ENCODE data around the gene CFHR1. TPM values are rescaled to one million over a fixed set of nuclear protein-coding genes. Genes with fewer than 3 reads are reported as not detected.

CFHR1 gene
- polyA plus RNA-seq, 1 donor (not counting 4 experiments of a cell fraction or from before 2014, with no cell fraction given), result not detected

GRCh38 chr1:196857188-196857587, 37.7 kb downstream of the CFHR1 start:
- Histone ChIP-seq H3K4me2 (ENCODE audit: control insufficient read depth, extremely low read depth, insufficient read depth, low read depth, low read length) (no peak overlapping the region), H3K27ac (ENCODE audit: control insufficient read depth, insufficient read depth, low read length) (no peak overlapping the region), H3K9me1 (ENCODE audit: control insufficient read depth, extremely low read depth, insufficient read depth, low read length) (no peaks in the 10 kb centered on the region), H3K36me3 (ENCODE audit: control insufficient read depth in 2 of 2, extremely low read depth in 1 of 2, insufficient read depth in 2 of 2, low read length in 2 of 2) (no peaks in the 10 kb centered on the region), H3K4me3 (ENCODE audit: control insufficient read depth in 2 of 3, extremely low read depth in 1 of 3, insufficient read depth in 2 of 3, low read depth in 1 of 3, low read length in 3 of 3) (no peak overlapping the region), H3K79me2 (ENCODE audit: control insufficient read depth, insufficient read depth, low read length) (no peaks in the 10 kb centered on the region), H3K9ac (ENCODE audit: control insufficient read depth, extremely low read depth, insufficient read depth, low read length) (no peak overlapping the region), H4K20me1 (ENCODE audit: control insufficient read depth, extremely low read depth, insufficient read depth, low read length) (no peaks in the 10 kb centered on the region), H2AFZ (ENCODE audit: control insufficient read depth, low read length) (no peak overlapping the region), H3K27me3 (ENCODE audit: control insufficient read depth, extremely low read depth, insufficient read depth, low read length) (no peaks in the 10 kb centered on the region), H3K4me1 (ENCODE audit: control insufficient read depth, extremely low read depth, insufficient read depth, low read length) (no peaks in the 10 kb centered on the region), H3K9me3 (ENCODE audit: control insufficient read depth, low read depth, low read length) (no peaks in the 10 kb centered on the region)
- TF ChIP-seq CTCF (optimal IDR thresholded peaks at IDR 0.05 in 1 of 3, IDR thresholded peaks at IDR 0.05 in 1 of 3, conservative IDR thresholded peaks at IDR 0.05 in 1 of 3; ENCODE audit: extremely low read depth in 1 of 3, insufficient read depth in 2 of 3, low read length in 3 of 3), result no peak
- TF ChIP-seq EZH2 (IDR thresholded peaks at IDR 0.05; ENCODE audit: low read length), result no peak
- FAIRE-seq, result no peak
- DNase-seq (ENCODE audit: low read depth, low spot score), result no peak
- dilution Hi-C loops (cut with MboI; ENCODE audit: extremely low pct_ligation_motif_present, low sequenced_read_pairs), result no loop called here

- Histone ChIP-seq H3K9ac (ENCODE audit: control insufficient read depth, extremely low read depth, insufficient read depth, low read length) (no peak overlapping the region), H3K36me3 (ENCODE audit: control insufficient read depth in 2 of 2, extremely low read depth in 1 of 2, insufficient read depth in 2 of 2, low read length in 2 of 2) (no peaks in the 10 kb centered on the region), H3K9me1 (ENCODE audit: control insufficient read depth, extremely low read depth, insufficient read depth, low read length) (no peaks in the 10 kb centered on the region), H2AFZ (ENCODE audit: control insufficient read depth, low read length) (no peak overlapping the region), H3K4me2 (ENCODE audit: control insufficient read depth, extremely low read depth, insufficient read depth, low read depth, low read length) (no peak overlapping the region), H3K27me3 (ENCODE audit: control insufficient read depth, extremely low read depth, insufficient read depth, low read length) (no peaks in the 10 kb centered on the region), H4K20me1 (ENCODE audit: control insufficient read depth, extremely low read depth, insufficient read depth, low read length) (no peaks in the 10 kb centered on the region), H3K4me3 (ENCODE audit: control insufficient read depth in 2 of 3, extremely low read depth in 1 of 3, insufficient read depth in 2 of 3, low read depth in 1 of 3, low read length in 3 of 3) (no peak overlapping the region), H3K4me1 (ENCODE audit: control insufficient read depth, extremely low read depth, insufficient read depth, low read length) (no peaks in the 10 kb centered on the region), H3K27ac (ENCODE audit: control insufficient read depth, insufficient read depth, low read length) (no peak overlapping the region), H3K79me2 (ENCODE audit: control insufficient read depth, insufficient read depth, low read length) (no peaks in the 10 kb centered on the region), H3K9me3 (ENCODE audit: control insufficient read depth, low read depth, low read length) (no peaks in the 10 kb centered on the region)
- dilution Hi-C loops (cut with MboI; ENCODE audit: extremely low pct_ligation_motif_present, low sequenced_read_pairs), result no loop called here
- FAIRE-seq (no peak), DNase-seq (ENCODE audit: low read depth, low spot score) (no peak)
- TF ChIP-seq EZH2 (IDR thresholded peaks at IDR 0.05; ENCODE audit: low read length) (no peak), CTCF (optimal IDR thresholded peaks at IDR 0.05 in 1 of 3, IDR thresholded peaks at IDR 0.05 in 1 of 3, conservative IDR thresholded peaks at IDR 0.05 in 1 of 3; ENCODE audit: extremely low read depth in 1 of 3, insufficient read depth in 2 of 3, low read length in 3 of 3) (no peak)
Measured at GRCh38 chr1:196858811-196859210, 39.3 kb downstream of the CFHR1 start.

Measured in keratinocyte (primary cell).